ENCODE measurements around the gene FOXN3.
"Not testable (repeated sequence)": the region's sequence is repeated elsewhere in the genome, so short reads cannot be mapped to it uniquely, and the experiment has no call there.

The FOXN3 gene

DNA sequence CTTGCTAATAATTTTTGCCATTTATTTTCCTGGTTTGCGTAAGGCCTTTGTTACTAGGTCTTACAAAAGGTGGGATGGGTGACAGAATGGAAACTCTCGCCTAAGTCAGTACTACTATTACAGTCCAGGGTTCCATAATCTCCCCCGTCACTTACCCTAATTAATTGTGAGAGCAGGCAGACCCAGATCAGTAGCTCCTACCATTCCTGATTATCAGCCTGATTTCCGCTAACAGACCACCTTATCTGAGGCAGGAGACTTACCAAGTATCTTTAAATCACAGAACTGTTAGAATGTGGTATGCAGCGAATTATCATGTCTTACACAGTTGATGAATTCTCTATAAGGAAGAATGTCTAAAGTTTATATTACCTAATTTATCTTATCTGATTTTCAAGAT lies 234.7 kb downstream of the FOXN3 start:
- DNase-seq = no peak

DNA sequence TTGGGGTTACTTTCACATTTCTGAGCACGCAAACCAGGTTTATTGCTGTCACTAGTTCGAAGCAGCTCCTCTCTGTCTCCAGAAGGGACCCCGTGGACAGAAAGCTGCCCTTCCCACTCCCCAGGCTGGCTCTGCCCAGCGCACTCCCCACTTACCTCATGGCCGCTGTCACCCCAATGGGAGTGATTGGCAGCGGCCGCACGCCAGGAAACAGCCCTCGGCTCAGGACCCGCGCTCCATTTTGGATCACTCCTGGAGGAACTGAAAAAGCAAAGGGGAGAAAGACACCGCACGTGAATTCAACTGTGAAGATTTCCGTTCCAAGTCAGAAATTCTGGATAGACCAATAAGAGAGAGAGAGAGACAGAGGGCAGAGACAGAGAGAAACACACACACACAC lies 236.5 kb downstream of the FOXN3 start:
- no peak for DNase-seq

DNA sequence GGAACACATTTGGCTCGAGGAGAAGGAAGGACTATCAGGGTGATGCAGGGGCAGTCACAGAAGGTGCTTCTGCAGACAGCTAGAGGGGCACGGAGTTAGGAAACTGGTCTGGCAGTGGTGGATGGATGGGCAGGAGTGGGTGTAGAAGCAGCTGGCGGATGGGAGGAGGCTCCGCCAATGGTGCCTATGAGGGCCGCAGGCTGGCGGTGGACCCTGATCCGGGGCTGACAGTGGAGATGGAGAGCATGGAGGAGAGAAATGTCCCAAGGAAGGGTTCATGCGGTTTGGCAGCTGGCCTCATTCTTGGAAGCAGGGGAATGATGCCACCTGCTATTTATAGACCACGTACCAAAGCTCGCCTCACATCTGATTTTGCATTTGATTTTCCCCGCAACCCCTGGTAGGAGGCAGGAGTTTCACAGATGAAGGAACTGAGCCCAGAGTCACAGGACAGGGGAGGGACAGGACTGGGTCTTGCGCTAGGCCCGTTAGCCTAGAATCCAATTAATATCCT lies 237.1 kb downstream of the FOXN3 start:
- DNase-seq = no peak

DNA sequence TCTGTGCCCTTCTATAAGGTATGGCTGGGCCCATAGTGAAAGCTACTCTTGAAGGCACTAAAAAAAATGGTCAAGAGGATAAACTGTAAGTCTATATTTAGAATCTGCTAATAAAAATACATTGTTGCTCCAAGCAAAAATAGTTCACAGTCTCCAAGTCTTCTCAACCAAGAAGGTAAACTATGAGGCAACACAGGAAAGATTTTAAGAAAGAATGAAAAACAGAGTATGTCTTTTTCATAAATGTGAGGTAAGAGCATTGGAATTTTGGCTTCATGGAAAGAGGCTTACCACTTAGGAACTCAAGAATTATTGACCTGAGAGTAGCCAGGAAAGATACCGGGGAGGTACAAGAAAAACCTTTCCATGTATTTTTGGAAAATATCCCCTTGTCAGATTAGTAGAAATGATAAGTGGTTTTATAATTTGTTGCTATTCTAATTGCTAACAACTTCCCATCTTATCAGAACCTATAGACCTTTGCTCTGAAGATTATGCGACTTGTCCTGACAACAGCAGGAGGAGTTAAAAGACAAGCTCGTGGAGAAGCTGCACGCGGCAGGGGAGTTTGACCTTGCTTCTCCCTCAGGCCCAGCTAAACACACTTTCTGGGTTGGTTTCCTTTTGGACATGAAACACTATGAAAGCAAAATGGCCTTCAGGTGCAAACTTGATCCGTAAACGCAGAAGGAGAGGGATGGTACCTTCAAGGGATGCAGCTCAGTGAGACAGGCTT lies 238.1 kb downstream of the FOXN3 start:
- no peak for DNase-seq

DNA sequence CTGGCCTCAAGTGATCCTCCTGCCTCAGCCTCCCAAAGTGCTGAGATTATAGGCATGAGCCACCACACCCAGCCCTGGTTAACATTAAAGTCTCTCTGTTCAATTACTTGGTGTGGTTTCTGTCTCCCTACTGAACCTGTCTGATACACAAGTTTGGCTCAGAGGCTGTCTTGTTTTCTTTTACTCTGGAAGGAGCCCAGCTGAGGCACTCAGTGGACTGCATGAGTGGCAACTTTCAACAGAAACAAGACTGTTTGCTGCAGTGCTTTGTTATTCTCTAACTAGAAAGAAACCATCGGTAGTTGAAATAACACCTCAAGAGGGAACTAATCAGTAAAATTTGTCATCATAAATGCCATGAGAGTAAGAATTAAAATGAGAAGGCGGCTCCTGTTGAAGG lies 238.7 kb downstream of the FOXN3 start:
- no peak for DNase-seq

DNA sequence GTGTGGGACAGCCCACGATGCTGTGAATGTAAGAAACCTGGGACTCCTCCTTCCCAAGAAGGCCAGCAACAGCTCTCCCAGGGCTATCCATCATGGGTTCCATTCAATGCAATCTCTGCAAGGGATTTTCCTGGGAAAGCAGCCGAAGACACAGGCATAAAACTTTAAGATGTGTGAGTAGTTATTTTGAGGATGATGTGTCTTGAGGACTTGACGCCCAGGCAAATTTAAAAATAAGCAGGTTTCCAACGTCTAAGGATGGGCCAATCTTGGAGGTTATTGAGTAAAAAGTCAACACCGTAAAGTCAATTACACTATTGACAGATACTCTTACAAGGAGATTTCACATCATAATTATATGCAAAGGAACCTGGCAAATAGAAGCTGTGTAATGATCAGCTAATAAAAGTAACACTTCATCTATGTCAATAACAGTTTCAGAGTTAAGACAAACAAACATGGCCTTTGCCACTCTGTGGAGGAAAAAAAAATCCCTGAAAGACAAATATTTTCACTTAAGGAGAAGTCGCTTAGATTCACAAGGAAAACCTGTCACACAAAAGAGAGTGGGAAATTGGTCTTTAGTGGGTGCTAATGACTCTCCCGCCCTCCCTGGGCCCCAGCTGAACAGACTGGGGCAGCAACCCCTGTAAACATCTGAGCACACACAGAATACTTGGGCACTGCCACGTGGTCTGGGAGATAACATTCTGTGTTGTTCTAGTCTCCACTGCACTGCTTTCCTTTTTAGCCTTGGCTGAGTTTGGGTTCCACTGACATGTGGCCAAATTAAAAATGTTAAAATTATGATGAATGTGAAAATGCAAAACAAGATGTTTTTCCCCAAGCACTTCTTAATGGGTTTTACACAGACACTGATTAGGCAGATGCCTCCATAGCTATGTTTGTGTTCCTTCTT lies 240.9 kb downstream of the FOXN3 start:
- no peak for DNase-seq

DNA sequence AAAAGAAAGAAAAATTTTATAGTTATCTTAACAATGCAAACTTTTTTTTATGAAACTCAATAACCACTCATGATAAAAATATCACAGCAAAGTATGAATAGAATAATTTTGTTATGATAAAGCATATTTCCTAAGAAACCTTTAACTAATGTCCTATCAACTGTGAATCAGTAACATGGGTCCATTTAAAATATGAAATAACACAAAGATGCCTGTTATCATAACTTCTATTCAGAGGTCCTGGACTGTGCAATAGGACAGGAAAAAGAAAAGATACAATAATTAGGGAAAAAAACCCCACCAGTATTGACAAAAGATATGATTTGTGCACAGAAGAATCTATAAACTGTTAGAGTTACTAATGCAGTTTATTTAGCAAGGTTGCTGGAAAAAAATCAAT lies 245.4 kb downstream of the FOXN3 start:
- no peak for DNase-seq

DNA sequence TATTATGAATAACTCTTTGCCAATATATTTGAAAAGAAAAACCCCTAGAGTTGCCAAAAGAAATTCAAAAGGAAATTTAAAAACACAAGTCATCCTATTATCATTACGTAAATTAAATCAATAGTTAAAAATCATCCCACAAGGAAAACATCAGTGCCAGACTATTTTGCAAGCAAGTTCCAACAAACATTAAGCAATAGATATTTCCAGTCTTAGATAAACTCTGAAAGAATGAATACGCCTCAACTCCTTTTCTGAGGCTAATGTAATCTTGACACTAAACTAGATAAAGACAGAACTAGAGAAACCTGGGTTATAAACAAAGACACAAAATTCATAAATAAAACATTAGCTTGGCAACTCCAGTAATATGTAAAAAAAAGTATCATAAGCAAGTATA lies 245.9 kb downstream of the FOXN3 start:
- no peak for DNase-seq

DNA sequence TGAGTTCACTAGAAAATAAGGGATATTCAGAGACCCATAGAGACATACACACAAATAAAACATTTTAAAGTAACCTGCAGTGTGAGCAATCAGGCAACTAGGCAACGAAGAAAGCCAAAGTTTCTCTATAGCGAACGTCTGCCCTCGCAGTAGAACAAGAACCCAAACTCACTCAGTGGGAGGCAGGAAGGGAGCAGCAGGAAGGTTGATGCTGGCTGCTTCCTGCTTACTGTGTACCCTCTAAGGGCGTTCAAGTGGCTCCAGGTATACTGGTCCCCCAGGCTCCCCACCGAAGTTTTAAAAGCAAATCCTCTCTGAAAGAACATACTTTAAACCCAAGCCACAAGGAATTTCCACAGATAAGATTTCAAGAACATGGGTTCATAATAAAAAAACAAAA lies 249.3 kb downstream of the FOXN3 start:
- DNase-seq = no peak

DNA sequence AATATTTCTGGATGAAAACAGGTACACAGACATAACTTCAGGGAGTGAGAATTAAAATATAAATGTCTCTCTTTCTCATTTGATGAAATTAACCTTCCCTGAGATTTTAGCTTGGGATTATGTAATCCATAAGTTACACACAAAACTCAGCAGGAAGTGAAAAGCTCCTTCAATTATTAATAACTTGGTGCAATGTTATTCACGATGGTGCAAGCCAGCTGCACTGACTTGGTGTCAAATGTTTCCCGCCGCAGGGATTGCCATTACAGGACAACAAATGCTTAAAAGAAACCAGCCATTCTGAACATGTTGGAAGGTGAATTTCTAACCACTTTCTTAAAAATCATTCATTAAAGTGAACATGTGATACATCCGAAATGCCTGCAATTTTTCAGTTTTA lies 250.4 kb downstream of the FOXN3 start:
- DNase-seq = no peak

DNA sequence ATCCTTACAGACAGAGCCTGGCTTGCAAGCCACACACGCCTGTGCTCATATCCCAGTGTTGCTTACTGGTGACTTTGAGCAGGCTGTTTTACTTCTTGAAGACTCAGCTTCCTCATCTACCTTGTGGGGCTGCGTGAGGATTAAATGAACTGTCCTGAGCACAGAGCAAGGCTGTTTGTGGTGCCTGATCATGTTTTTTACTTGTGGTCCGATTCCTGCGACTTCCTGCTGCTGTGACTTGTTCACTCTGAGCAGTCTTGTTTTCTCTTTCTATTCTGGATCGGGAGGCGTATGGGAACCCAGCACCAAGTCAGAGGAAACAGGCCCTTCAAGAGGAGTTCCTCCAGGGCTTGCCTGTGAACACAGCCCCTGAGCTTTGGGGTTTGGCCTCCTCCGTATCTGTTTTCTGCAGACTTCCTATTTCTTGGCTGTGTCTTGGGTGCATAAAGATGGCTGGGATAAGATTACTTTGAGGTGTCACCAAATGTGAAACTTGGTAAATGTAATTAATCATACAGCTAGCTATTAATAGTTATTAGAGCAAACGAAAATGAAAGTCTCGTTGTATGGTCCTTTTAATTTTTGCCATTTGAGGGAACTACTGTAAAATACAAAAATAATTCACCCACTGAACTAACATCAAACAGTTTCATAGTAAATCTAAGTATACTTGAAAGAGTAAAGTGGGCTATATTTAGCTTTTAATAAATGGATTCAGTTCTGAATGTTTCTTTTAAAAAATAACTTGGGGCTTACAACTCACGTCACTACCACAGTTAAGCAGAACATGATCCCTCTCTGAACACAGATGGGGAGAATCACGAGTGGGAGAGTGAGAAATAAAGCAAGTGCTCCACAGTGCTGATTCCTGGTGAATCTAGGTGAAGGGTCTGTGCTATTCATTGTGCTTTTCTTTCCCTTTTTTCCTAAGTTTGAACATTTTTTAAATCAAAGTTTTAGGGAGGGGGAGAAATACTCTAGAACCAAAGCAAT lies 251.5 kb downstream of the FOXN3 start:
- DNase-seq = no peak

DNA sequence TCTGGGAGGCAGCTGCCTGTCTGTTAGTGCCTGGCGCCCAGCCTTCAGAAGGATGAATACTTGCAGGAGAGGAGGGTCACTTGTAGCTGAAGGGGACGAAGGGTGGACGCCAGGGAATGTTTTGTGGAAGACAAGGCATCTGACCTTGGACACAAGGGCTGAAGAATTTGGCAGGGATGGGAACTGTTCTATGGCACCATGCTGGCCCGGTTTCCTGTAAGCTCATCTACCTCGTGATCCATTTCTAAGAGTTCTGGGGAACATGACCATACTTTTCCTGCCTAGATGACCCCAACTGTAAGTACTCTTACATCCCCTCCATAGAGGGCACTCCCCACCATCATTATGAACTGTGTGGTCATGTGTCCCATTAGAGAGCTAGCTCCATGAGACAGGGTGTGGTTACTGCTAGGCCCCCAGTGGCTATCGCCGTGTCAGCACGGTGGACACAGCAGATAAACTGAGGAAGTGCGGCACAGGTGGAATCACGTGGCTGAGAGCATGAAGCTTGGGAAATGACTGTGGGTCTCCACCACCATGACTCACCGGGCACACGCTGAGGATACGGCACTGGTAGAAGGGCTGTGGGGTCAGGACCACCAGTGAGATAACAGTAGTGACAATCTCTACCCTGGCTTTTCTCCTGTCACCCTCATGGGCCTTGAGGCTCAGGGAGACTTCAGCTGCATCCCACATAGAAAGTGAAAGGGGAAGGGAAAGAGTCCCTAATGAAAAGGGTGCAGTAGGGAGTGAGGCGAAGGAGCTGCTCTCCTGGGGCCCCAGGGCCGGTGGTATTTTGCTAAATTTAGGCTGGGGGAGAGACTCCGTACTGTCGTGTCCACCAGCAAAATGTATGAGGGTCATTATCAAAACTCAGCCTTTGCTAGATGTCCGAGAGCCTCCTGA lies 252.6 kb downstream of the FOXN3 start:
- DNase-seq = no peak

DNA sequence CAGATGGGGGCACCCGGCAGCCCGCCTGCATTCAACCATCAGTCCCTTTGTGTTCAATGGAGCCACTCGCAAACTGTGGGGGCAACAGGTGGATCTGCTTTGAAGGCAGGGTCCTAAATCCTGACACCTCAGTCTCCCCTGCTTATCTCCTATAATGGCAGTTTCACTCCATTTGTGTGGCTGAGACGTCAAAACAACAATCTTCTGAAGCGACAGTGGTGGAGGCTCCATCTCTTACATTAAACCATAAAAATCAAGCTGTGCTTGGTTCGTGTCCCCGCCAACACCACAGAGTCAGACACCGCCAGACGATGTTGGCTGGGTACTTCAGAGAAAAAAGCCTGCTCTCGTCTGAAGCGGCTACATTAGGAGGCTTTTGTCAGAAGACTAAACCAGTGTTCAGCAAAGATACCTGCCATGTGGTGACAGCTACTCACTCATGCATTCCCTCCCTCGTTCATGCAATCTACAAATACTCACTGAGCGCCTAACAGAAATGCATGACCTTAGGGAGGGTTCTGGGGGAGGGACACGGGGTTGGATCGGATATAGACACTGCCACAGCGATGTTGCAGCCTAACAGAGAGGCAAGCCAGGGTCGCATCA lies 253.9 kb downstream of the FOXN3 start:
- no peak for DNase-seq

DNA sequence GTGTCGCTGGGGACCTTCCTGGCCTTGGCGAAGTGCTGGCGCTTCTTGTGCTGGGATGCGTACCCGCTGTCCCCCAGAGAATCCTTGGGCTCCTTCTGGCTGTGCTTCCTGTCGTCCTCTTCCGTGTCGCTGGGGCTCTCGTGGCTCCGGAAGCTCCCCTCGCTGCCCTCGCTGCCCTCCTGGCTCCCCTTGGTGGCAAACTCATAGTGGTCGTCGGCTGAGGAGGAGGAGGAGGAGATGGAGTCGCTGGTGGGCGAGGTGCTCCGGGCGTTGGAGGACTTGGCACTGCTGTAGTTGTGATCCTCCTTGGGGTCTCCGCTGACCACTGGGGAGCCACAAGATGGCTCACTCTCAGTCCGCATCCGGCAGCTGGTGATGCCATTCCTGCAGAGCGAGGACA lies 254.4 kb downstream of the FOXN3 start:
- no peak for DNase-seq

DNA sequence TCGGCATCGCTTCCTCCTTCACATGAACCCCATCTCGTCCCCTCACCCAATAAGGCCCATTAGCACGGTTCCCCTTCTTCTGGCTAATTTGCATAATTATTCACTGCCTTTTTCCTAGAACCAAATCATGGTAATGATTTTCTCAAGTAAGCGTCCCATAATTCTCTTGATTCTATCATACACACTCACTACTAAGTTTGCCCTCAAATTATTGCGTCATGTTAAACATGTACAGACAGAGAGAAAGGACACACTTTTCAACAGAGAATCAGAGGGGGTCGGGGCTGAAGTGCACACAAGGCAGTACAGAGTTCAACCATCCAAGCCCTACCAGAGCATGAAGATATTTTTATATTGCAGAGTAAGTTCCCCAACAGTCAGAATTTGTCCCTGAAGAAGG lies 256.6 kb downstream of the FOXN3 start:
- DNase-seq = no peak

DNA sequence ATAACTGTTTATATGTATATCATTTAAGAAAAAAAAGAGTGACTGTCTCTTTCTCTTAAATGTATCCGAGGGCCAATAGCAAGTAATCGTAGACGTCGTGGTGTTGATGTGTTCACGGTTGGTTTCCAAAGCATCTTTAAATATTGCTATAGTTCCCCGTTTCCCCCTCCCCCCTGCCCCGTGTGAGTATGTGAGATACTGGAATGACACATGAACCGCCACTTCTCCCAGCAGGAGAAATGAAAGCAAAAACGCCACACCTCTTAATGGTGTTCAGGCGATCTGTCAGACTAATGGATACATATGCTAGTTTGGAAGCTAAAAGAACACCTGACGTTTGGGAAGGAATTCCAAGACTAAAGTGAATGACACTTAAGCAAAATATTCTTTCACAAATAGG lies 258.3 kb downstream of the FOXN3 start:
- DNase-seq = no peak

DNA sequence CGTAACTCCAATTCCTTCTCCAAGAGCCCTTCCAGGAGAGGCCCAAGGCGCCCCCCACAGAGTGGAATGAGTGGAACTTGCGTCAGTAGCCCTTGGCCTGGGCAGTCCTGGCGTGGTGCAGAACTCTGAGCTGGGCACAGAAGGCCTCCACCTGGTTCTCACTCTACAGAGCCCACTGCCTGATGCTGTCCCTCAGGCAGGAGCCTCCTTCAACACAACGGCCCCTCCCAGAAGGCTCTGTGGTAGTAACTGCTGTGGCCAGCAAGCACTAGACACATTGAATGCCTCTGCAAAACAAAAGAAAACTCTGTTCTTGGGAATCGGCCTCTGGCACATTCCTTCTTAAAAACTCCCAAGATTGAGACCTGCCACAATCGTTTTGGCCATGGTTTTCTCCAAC lies 258.9 kb downstream of the FOXN3 start:
- DNase-seq = not testable (repeated sequence)

DNA sequence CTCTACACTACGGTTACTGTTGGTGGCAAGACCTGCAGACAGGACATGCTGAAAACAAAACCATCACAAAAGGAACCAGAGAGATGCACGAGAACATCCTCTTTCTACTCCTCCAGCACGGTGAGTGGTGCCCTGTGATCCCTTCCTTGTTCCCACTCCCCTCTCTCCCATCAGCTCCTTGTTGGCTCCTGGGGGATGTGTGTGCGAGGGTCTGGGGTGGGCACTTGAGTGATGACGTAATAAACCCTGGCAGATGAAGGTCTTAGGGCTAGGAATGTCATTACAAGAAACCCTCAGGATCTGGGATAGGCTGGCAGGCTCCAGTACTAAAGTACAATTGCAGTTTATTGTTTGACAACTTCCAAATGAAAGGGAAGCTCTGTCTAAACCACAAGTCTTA lies 261.5 kb downstream of the FOXN3 start:
- DNase-seq = no peak

DNA sequence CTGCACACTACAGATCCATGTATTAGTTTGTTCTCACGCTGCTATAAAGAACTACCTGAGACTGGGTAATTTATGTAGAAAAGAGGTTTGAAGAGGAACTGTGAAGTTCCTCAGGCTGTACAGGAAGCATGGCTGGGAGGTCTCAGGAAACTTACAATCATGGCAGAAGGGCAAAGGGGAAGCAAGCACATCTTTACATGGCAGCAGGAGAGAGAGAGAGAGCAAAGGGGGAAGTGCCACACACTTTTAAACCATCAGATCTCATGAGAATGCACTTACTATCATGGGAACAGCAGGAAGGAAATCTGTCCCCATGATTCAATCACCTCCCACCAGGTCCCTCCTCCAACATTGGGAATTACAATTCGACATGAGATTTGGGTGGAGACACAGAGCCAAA lies 265.3 kb downstream of the FOXN3 start:
- not testable (repeated sequence) for DNase-seq

DNA sequence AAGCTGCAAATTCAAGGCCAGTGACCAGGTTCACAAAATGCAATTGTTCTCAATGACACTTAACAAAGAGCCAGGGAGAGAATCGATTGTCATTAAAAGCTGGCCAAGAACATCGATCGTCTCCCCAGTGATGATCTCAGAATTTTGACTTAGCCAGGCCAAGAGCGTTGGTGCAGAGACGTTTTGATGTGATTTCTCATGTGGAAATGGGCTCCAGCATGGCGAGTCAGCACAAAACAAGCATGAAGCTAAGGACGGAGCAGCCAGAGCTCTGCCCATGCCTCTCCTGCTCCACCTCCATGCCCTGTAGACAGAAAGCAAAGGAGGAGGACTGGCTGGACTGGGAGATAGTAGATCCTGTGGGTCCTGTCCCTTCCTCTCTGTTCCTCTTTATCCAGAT lies 270.8 kb downstream of the FOXN3 start:
- DNase-seq = no peak

DNA sequence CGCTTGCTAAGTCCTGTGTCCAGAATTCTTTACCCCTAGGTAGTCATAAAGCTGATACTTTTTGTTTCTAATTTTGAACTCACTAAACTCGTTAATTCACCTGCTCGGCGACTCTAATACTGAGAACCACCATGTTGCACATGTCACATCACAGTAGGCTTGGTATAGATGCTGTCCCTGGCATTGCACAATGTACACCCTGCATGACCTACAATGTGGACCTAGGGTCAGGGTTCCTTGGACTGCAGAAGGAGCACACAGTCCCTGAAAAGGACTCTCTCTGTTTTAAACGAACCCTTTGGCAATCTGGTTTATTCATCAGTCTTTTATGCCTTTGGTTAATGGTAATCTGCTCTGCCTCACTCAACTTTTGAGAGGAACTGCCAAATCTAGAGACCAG lies 272.4 kb downstream of the FOXN3 start:
- DNase-seq = no peak

Measured in activated CD4-positive, CD25-positive, alpha-beta regulatory T cell (primary cell).